H1 (cell line): ENCODE results near the gene KCNQ1. TPM values are rescaled to one million over a fixed set of nuclear protein-coding genes. Genes with fewer than 3 reads are reported as not detected.

ENCODE experiments used
- CTCF ChIA-PET: fragments of 300-600 bp; sonication (Branson Sonifier 250); formaldehyde crosslinking; loops from one replicate; lab custom pipeline; 2021; ENCODE audit not compliant: partially characterized antibody; lab: Charles Lee
- POLR2A ChIA-PET: fragments of 300-600 bp; sonication (Branson Sonifier 250); formaldehyde crosslinking; loops from one replicate; lab custom pipeline; 2021; ENCODE audit warnings: inconsistent platforms; ENCODE audit not compliant: partially characterized antibody; lab: Charles Lee
- DNase-seq, 2 experiments: peaks; one replicate each; pipeline versions ENCODE4 v3.0.0 to v3.0.0-alpha.2; 2010 to 2022; ENCODE audit warnings: low spot score in 2 of 2, low read depth in 1 of 2, mixed read lengths in 1 of 2
- FAIRE-seq: peaks from 2 replicates; lab custom pipeline; 2011; peaks lifted over from hg19 to GRCh38; lab: Jason Lieb, UNC
- H2AFZ ChIP-seq: 2 replicates; pipeline ENCODE4 v1.8.1; 2012; ENCODE audit warnings: low read length, inconsistent platforms
- H2AK5ac ChIP-seq: 2 replicates; pipeline ENCODE4 v1.6.1; 2013; ENCODE audit warnings: low read depth, low read length
- H2BK120ac ChIP-seq: replicated peaks from 2 replicates; pipeline ENCODE3; 2013; ENCODE audit warnings: low read depth, low read length, inconsistent platforms
- H2BK12ac ChIP-seq: 2 replicates; pipeline ENCODE4 v1.6.1; 2013; ENCODE audit warnings: low read depth, low read length
- H2BK15ac ChIP-seq: 2 replicates; pipeline ENCODE4 v1.6.1; 2013; ENCODE audit warnings: low read length
- H2BK20ac ChIP-seq: 2 replicates; pipeline ENCODE4 v1.6.1; 2013; ENCODE audit warnings: low read length
- H2BK5ac ChIP-seq: 2 replicates; pipeline ENCODE4 v1.6.1; 2013; ENCODE audit warnings: low read depth, low read length
- H3K14ac ChIP-seq: 2 replicates; pipeline ENCODE4 v1.6.1; 2013; ENCODE audit warnings: inconsistent platforms; ENCODE audit not compliant: insufficient read length
- H3K18ac ChIP-seq: 2 replicates; pipeline ENCODE4 v1.6.1; 2013; ENCODE audit warnings: low read length; ENCODE audit errors: extremely low read depth
- H3K23ac ChIP-seq: 2 replicates; pipeline ENCODE4 v1.6.1; 2013; ENCODE audit warnings: inconsistent platforms; ENCODE audit not compliant: insufficient read length
- H3K23me2 ChIP-seq: 2 replicates; pipeline ENCODE4 v1.6.1; 2013; ENCODE audit warnings: low read depth, low read length
- H3K27ac ChIP-seq: 2 replicates; pipeline ENCODE4 v1.6.1; 2011; ENCODE audit warnings: low read depth, low read length, inconsistent platforms
- H3K27me3 ChIP-seq, 4 experiments: replicated peaks in 1 of 4; 1 replicate in 1 of 4; 2 replicates in 3 of 4; pipeline versions ENCODE4 v1.6.1 to v1.8.1; 2011 to 2013; ENCODE audit warnings: low read length in 3 of 4, mild to moderate bottlenecking in 3 of 4, inconsistent platforms in 2 of 4, mixed read lengths in 2 of 4, moderate library complexity in 1 of 4; ENCODE audit not compliant: control insufficient read depth in 3 of 4, insufficient read depth in 3 of 4; ENCODE audit errors: extremely low read depth in 1 of 4
- H3K36me3 ChIP-seq, 4 experiments: 2 replicates each; pipeline versions ENCODE4 v1.6.1 to v1.8.1; 2011 to 2013; ENCODE audit warnings: mild to moderate bottlenecking in 4 of 4, low read length in 3 of 4, moderate library complexity in 2 of 4, control low read depth in 1 of 4, inconsistent platforms in 1 of 4; ENCODE audit not compliant: insufficient read depth in 4 of 4, control insufficient read depth in 2 of 4
- H3K4ac ChIP-seq: replicated peaks from 2 replicates; pipeline ENCODE3; 2013; ENCODE audit warnings: low read length, low read depth, mixed read lengths, inconsistent platforms; ENCODE audit not compliant: insufficient read length
- H3K4me1 ChIP-seq, 4 experiments: replicated peaks in 1 of 4; 1 replicate in 1 of 4; 2 replicates in 3 of 4; pipeline versions ENCODE4 v1.6.1 to v1.8.1; 2011 to 2013; ENCODE audit warnings: low read length in 3 of 4, inconsistent platforms in 2 of 4, mixed read lengths in 1 of 4; ENCODE audit not compliant: insufficient read depth in 4 of 4, control insufficient read depth in 3 of 4
- H3K4me2 ChIP-seq, 2 experiments: 2 replicates each; pipeline versions ENCODE4 v1.6.1 to v1.8.1; 2011 to 2013; ENCODE audit warnings: low read depth in 2 of 2, low read length in 2 of 2, control low read depth in 1 of 2, inconsistent platforms in 1 of 2, mild to moderate bottlenecking in 1 of 2; ENCODE audit not compliant: insufficient read depth in 1 of 2
- H3K4me3 ChIP-seq, 4 experiments: fragments of 200-600, 300-600 bp in 1 of 4; sonication (generic), shearing (Covaris generic), sonication (Bioruptor Twin) in 1 of 4; 2 replicates each; pipeline versions ENCODE4 v1.5.1 to v1.8.1; 2011 to 2016; ENCODE audit warnings: low read length in 4 of 4, low read depth in 3 of 4, control low read depth in 2 of 4, inconsistent platforms in 2 of 4, mild to moderate bottlenecking in 2 of 4, mixed read lengths in 1 of 4, moderate library complexity in 1 of 4; ENCODE audit not compliant: insufficient read depth in 2 of 4; ENCODE audit errors: extremely low read depth in 1 of 4
- H3K56ac ChIP-seq: replicated peaks from 2 replicates; pipeline ENCODE3; 2013; ENCODE audit warnings: low read depth, mild to moderate bottlenecking, mixed read lengths, low read length, inconsistent platforms; ENCODE audit not compliant: insufficient read length
- H3K79me1 ChIP-seq: 2 replicates; pipeline ENCODE4 v1.6.1; 2013; ENCODE audit warnings: low read depth, low read length, control low read depth
- H3K79me2 ChIP-seq, 2 experiments: 2 replicates each; pipeline versions ENCODE4 v1.6.1 to v1.8.1; 2012 to 2013; ENCODE audit warnings: low read length in 2 of 2, mild to moderate bottlenecking in 2 of 2, inconsistent platforms in 1 of 2; ENCODE audit not compliant: insufficient read depth in 2 of 2, control insufficient read depth in 1 of 2
- H3K9ac ChIP-seq, 4 experiments: replicated peaks in 1 of 4; 1 replicate in 1 of 4; 2 replicates in 3 of 4; pipeline versions ENCODE4 v1.6.1 to v1.8.1; 2011 to 2013; ENCODE audit warnings: low read depth in 3 of 4, low read length in 3 of 4, control low read depth in 2 of 4, mild to moderate bottlenecking in 2 of 4, moderate library complexity in 2 of 4, inconsistent platforms in 1 of 4; ENCODE audit errors: extremely low read depth in 1 of 4
- H3K9me3 ChIP-seq, 2 experiments: 2 replicates each; pipeline versions ENCODE4 v1.6.1 to v1.8.1; 2012 to 2013; ENCODE audit warnings: mild to moderate bottlenecking in 2 of 2, moderate library complexity in 2 of 2, control low read depth in 1 of 2, inconsistent platforms in 1 of 2, low read depth in 1 of 2, low read length in 1 of 2, mixed read lengths in 1 of 2; ENCODE audit not compliant: insufficient read depth in 2 of 2
- H4K20me1 ChIP-seq, 2 experiments: replicated peaks in 1 of 2; 2 replicates each; pipeline versions ENCODE3 to v1.8.1; 2011 to 2013; ENCODE audit warnings: inconsistent platforms in 2 of 2, low read length in 2 of 2, mild to moderate bottlenecking in 1 of 2; ENCODE audit not compliant: insufficient read depth in 2 of 2, control insufficient read depth in 1 of 2
- H4K5ac ChIP-seq: 2 replicates; pipeline ENCODE4 v1.6.1; 2013; ENCODE audit warnings: low read length, low read depth, mixed read lengths, inconsistent platforms; ENCODE audit not compliant: insufficient read length
- H4K8ac ChIP-seq: 2 replicates; pipeline ENCODE4 v1.8.0; 2013; ENCODE audit warnings: mild to moderate bottlenecking, moderate library complexity, low read length, inconsistent platforms; ENCODE audit not compliant: insufficient read depth; ENCODE audit errors: extremely low read depth
- H4K91ac ChIP-seq: replicated peaks from 2 replicates; pipeline ENCODE3; 2013; ENCODE audit warnings: low read length, mixed read lengths, inconsistent platforms; ENCODE audit not compliant: insufficient read length
- GABPA ChIP-seq: IDR thresholded peaks from 2 replicates; pipeline ENCODE4 v1.6.1; 2011; ENCODE audit warnings: mild to moderate bottlenecking, low read length, moderate library complexity, borderline replicate concordance; ENCODE audit not compliant: insufficient read depth
- HDAC2 ChIP-seq, 2 experiments: fragments of 300-600 bp in 1 of 2; sonication (generic) in 1 of 2; IDR thresholded peaks; 2 replicates each; pipeline ENCODE4 v1.6.1; 2011 to 2012; ENCODE audit warnings: low read depth in 2 of 2, low read length in 2 of 2, mild to moderate bottlenecking in 2 of 2, moderate library complexity in 2 of 2, borderline replicate concordance in 1 of 2, inconsistent platforms in 1 of 2
- PHF8 ChIP-seq: fragments of 200-600 bp; sonication (generic); conservative IDR thresholded peaks from 2 replicates; pipeline ENCODE4 v1.7.1; 2012; ENCODE audit warnings: low read depth, mild to moderate bottlenecking, inconsistent platforms, low read length, moderate library complexity
- RBBP5 ChIP-seq: IDR thresholded peaks from 2 replicates; pipeline ENCODE4 v1.7.1; 2012; ENCODE audit warnings: low read depth, mild to moderate bottlenecking, inconsistent platforms, low read length, moderate library complexity, borderline replicate concordance
- SIN3A ChIP-seq, 2 experiments: IDR thresholded peaks in 1 of 2; conservative IDR thresholded peaks in 1 of 2; 2 replicates each; pipeline ENCODE4 v1.6.1; 2011 to 2012; ENCODE audit warnings: low read length in 2 of 2, improper control_type of control experiment in 1 of 2, low read depth in 1 of 2, mild to moderate bottlenecking in 1 of 2
- SP1 ChIP-seq: IDR thresholded peaks from 2 replicates; pipeline ENCODE4 v1.6.1; 2011; ENCODE audit warnings: low read depth, low read length
- WGBS, 2 experiments: shearing (Covaris generic) in 1 of 2; methylation state at CpG; one replicate each; pipeline versions ENCODE4 v1.1.6 to v1.1.7; 2013 to 2015; ENCODE audit warnings: low lambda C conversion rate in 2 of 2, mixed read lengths in 2 of 2, inconsistent platforms in 1 of 2, low coverage in 1 of 2, missing lambda C conversion rate in 1 of 2; ENCODE audit not compliant: insufficient replicate concordance in 2 of 2, insufficient coverage in 1 of 2, insufficient read length in 1 of 2; ENCODE audit errors: extremely low coverage in 1 of 2, missing lambda C conversion rate in 1 of 2; 5-methylcytosine and 5-hydroxymethylcytosine counted together
- polyA plus RNA-seq, 7 experiments: library from polyadenylated mRNA; depleted of rRNA in 3 of 7; stranded (reverse) in 5 of 7; unstranded in 2 of 7; fragments of >200 nt in 5 of 7; fragments of 200-250 nt in 2 of 7; gene quantifications; 1 replicate in 5 of 7; 2 replicates in 1 of 7; 4 replicates in 1 of 7; pipeline versions ENCODE4 v1.2.1 to v1.2.3, GENCODE V29; 2011 to 2013; ENCODE audit warnings: missing spikeins in 2 of 7, mixed read lengths in 2 of 7
- total RNA-seq: library from RNA; stranded (reverse); fragmentation: NEBNext Ultra II Directional; extraction: Animal tissue kit (Norgen Biotek cat#: 25700); gene quantifications from 2 replicates; pipeline ENCODE4 v1.2.1, GENCODE V29; 2021

KCNQ1 gene
- total and polyA plus RNA-seq, 2 of the 8 experiments (the other 6 are each of a cell fraction or from before 2014, with no cell fraction given): 1.9 to 2.0 TPM

GRCh38 chr11:2461253-2461955 is 16.6 kb downstream of the KCNQ1 start:
- Histone ChIP-seq H3K9ac (no peak overlapping the region), H4K20me1 (no peaks in the 10 kb centered on the region), H3K14ac (no peak overlapping the region), H2BK15ac (no peak overlapping the region), H3K18ac (no peak overlapping the region), H2BK20ac (no peak overlapping the region), H3K4me3 (no peak overlapping the region), H2BK12ac (no peak overlapping the region), H3K23ac (no peak overlapping the region), H3K9me3 (no peaks in the 10 kb centered on the region), H2BK120ac (no peak overlapping the region), H3K79me1 (no peaks in the 10 kb centered on the region), H3K79me2 (no peaks in the 10 kb centered on the region), H3K27ac (no peak overlapping the region), H3K4me1 (no peaks in the 10 kb centered on the region), H2BK5ac (no peak overlapping the region)
- 87% methylated on average over 14 of the region's 17 CpGs; no CpG with 5 or more reads in 1 of the 2 experiments for WGBS, 2 experiments
- FAIRE-seq (no peak), DNase-seq (no peak)
- CTCF ChIA-PET: interaction anchor here (0.6 kb wide), 1 partner anchor 43 kb away, joined by 3 read pairs; no protein-coding TSS in a partner anchor
- TF ChIP-seq GABPA (no peak), RBBP5 (no peak), PHF8 (no peak), SP1 (no peak), SIN3A (conservative IDR thresholded peaks at IDR 0.05 in 1 of 2, IDR thresholded peaks at IDR 0.05 in 1 of 2; ENCODE audit: low read depth in 1 of 2, low read length in 2 of 2) (no peak), HDAC2 (IDR thresholded peaks at IDR 0.05; ENCODE audit: borderline replicate concordance in 1 of 2, low read depth in 2 of 2, low read length in 2 of 2) (no peak)
- TF ChIP-seq, all 59 proteins: peak for 0
- Histone ChIP-seq H3K27me3 (peaks cover 0 to 23% (median 9%) of the 10 kb centered on the region in 4 experiments; a peak in 6 of 7 replicates), H4K91ac (no peak overlapping the region), H3K4me2 (no peak overlapping the region), H3K56ac (no peak overlapping the region), H3K36me3 (no peaks in the 10 kb centered on the region), H3K4ac (no peak overlapping the region), H2AK5ac (no peak overlapping the region), H4K5ac (no peak overlapping the region), H3K23me2 (no peaks in the 10 kb centered on the region), H4K8ac (no peak overlapping the region), H2AFZ (no peak overlapping the region)
- POLR2A ChIA-PET: no interaction called here
